Measurements from ENCODE around the gene DOCK4. TPM values are rescaled to one million over a fixed set of nuclear protein-coding genes. Genes with fewer than 3 reads are reported as not detected.

Gene DOCK4
- total and polyA plus RNA-seq, 10 of the 15 experiments (the other 5 are each of a cell fraction or from before 2014, with no cell fraction given), result 0.03 to 0.73 (median 0.38) TPM

- peak; percentile 21 for TF ChIP-seq SKIL (IDR thresholded peaks at IDR 0.05; ENCODE audit: low read depth, poor library complexity, severe bottlenecking)
- no peak for TF ChIP-seq CHD1 (IDR thresholded peaks at IDR 0.05; ENCODE audit: low read depth, low read length)
- 0 out of 2 replicates have a peak, but pooled peaks have one; percentile 6 for TF ChIP-seq MEF2A (IDR thresholded peaks at IDR 0.05; ENCODE audit: insufficient read depth, low read depth, low read length)
- TF ChIP-seq EP300 (IDR thresholded peaks at IDR 0.05; ENCODE audit: borderline replicate concordance in 1 of 2, control insufficient read depth in 1 of 2, low read depth in 2 of 2, low read length in 2 of 2), result no peak; a peak in 1 of 4 replicates
- TF ChIP-seq POLR2AphosphoS5 (IDR thresholded peaks at IDR 0.05; ENCODE audit: low read length), result no peak
- TF ChIP-seq BMI1 (IDR thresholded peaks at IDR 0.05; ENCODE audit: borderline replicate concordance), result no peak
- TF ChIP-seq, protein P1, sequence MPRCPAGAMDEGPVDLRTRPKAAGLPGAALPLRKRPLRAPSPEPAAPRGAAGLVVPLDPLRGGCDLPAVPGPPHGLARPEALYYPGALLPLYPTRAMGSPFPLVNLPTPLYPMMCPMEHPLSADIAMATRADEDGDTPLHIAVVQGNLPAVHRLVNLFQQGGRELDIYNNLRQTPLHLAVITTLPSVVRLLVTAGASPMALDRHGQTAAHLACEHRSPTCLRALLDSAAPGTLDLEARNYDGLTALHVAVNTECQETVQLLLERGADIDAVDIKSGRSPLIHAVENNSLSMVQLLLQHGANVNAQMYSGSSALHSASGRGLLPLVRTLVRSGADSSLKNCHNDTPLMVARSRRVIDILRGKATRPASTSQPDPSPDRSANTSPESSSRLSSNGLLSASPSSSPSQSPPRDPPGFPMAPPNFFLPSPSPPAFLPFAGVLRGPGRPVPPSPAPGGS (IDR thresholded peaks at IDR 0.05; ENCODE audit: borderline replicate concordance, insufficient read depth, low read depth, low read length, poor library complexity, severe bottlenecking), result no peak
- no peak for TF ChIP-seq HCFC1 (IDR thresholded peaks at IDR 0.05; ENCODE audit: low read length)
- no peak for TF ChIP-seq ZNF622 (IDR thresholded peaks at IDR 0.05)
- no peak for TF ChIP-seq CHD4 (IDR thresholded peaks at IDR 0.05)
- TF ChIP-seq SIX5 (IDR thresholded peaks at IDR 0.05; ENCODE audit: low read depth, low read length, severe bottlenecking), result no peak
- no peak for TF ChIP-seq CHD2 (IDR thresholded peaks at IDR 0.05; ENCODE audit: borderline replicate concordance, low read depth, low read length)
- TF ChIP-seq, protein P2, sequence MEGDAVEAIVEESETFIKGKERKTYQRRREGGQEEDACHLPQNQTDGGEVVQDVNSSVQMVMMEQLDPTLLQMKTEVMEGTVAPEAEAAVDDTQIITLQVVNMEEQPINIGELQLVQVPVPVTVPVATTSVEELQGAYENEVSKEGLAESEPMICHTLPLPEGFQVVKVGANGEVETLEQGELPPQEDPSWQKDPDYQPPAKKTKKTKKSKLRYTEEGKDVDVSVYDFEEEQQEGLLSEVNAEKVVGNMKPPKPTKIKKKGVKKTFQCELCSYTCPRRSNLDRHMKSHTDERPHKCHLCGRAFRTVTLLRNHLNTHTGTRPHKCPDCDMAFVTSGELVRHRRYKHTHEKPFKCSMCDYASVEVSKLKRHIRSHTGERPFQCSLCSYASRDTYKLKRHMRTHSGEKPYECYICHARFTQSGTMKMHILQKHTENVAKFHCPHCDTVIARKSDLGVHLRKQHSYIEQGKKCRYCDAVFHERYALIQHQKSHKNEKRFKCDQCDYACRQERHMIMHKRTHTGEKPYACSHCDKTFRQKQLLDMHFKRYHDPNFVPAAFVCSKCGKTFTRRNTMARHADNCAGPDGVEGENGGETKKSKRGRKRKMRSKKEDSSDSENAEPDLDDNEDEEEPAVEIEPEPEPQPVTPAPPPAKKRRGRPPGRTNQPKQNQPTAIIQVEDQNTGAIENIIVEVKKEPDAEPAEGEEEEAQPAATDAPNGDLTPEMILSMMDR (IDR thresholded peaks at IDR 0.05 in 2 of 3, conservative IDR thresholded peaks at IDR 0.05 in 1 of 3; ENCODE audit: control insufficient read depth in 2 of 3, extremely low read depth in 1 of 3, insufficient read depth in 1 of 3, low read depth in 3 of 3, low read length in 3 of 3), result no peak
- TF ChIP-seq, protein P3, sequence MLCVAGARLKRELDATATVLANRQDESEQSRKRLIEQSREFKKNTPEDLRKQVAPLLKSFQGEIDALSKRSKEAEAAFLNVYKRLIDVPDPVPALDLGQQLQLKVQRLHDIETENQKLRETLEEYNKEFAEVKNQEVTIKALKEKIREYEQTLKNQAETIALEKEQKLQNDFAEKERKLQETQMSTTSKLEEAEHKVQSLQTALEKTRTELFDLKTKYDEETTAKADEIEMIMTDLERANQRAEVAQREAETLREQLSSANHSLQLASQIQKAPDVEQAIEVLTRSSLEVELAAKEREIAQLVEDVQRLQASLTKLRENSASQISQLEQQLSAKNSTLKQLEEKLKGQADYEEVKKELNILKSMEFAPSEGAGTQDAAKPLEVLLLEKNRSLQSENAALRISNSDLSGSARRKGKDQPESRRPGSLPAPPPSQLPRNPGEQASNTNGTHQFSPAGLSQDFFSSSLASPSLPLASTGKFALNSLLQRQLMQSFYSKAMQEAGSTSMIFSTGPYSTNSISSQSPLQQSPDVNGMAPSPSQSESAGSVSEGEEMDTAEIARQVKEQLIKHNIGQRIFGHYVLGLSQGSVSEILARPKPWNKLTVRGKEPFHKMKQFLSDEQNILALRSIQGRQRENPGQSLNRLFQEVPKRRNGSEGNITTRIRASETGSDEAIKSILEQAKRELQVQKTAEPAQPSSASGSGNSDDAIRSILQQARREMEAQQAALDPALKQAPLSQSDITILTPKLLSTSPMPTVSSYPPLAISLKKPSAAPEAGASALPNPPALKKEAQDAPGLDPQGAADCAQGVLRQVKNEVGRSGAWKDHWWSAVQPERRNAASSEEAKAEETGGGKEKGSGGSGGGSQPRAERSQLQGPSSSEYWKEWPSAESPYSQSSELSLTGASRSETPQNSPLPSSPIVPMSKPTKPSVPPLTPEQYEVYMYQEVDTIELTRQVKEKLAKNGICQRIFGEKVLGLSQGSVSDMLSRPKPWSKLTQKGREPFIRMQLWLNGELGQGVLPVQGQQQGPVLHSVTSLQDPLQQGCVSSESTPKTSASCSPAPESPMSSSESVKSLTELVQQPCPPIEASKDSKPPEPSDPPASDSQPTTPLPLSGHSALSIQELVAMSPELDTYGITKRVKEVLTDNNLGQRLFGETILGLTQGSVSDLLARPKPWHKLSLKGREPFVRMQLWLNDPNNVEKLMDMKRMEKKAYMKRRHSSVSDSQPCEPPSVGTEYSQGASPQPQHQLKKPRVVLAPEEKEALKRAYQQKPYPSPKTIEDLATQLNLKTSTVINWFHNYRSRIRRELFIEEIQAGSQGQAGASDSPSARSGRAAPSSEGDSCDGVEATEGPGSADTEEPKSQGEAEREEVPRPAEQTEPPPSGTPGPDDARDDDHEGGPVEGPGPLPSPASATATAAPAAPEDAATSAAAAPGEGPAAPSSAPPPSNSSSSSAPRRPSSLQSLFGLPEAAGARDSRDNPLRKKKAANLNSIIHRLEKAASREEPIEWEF (IDR thresholded peaks at IDR 0.05; ENCODE audit: insufficient replicate concordance, low read depth, low read length), result no peak
- TF ChIP-seq TARDBP (IDR thresholded peaks at IDR 0.05; ENCODE audit: borderline replicate concordance), result no peak
- TF ChIP-seq, protein P4, sequence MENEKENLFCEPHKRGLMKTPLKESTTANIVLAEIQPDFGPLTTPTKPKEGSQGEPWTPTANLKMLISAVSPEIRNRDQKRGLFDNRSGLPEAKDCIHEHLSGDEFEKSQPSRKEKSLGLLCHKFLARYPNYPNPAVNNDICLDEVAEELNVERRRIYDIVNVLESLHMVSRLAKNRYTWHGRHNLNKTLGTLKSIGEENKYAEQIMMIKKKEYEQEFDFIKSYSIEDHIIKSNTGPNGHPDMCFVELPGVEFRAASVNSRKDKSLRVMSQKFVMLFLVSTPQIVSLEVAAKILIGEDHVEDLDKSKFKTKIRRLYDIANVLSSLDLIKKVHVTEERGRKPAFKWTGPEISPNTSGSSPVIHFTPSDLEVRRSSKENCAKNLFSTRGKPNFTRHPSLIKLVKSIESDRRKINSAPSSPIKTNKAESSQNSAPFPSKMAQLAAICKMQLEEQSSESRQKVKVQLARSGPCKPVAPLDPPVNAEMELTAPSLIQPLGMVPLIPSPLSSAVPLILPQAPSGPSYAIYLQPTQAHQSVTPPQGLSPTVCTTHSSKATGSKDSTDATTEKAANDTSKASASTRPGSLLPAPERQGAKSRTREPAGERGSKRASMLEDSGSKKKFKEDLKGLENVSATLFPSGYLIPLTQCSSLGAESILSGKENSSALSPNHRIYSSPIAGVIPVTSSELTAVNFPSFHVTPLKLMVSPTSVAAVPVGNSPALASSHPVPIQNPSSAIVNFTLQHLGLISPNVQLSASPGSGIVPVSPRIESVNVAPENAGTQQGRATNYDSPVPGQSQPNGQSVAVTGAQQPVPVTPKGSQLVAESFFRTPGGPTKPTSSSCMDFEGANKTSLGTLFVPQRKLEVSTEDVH (IDR thresholded peaks at IDR 0.05; ENCODE audit: low read depth, partially characterized antibody), result no peak
Observed at GRCh38 chr7:112084520-112084971, 121.7 kb downstream of the DOCK4 start (continued).
